GM23338 (cell line): ENCODE measurements around the gene FTO. TPM values are rescaled to one million over a fixed set of nuclear protein-coding genes. Genes with fewer than 3 reads are reported as not detected.

ENCODE experiments used
- ATAC-seq: fragments of 200-7000 bp; cut with Tn5 transposase; 3 replicates; pipeline ENCODE4 v1.9.1; 2020
- DNase-seq: peaks from one replicate; pipeline ENCODE4 v3.0.0-alpha.2; 2015; ENCODE audit warnings: low spot score
- H2AFZ ChIP-seq: fragments of 200-600 bp; sonication (generic); 2 replicates; pipeline ENCODE4 v1.8.0; 2016; ENCODE audit warnings: antibody characterized with exemption, mild to moderate bottlenecking, moderate library complexity
- H3F3A ChIP-seq: fragments of 200-600 bp; sonication (generic); replicated peaks from 2 replicates; pipeline ENCODE4 v1.8.0; 2017; ENCODE audit warnings: antibody characterized with exemption, mixed run types, low read depth
- H3K27ac ChIP-seq: fragments of 200-600 bp; sonication (generic); 2 replicates; pipeline ENCODE4 v1.6.1; 2016; ENCODE audit warnings: low read depth
- H3K27me3 ChIP-seq: fragments of 200-600 bp; sonication (generic); 2 replicates; pipeline ENCODE4 v1.8.0; 2016; ENCODE audit warnings: mild to moderate bottlenecking, mixed run types, moderate library complexity; ENCODE audit not compliant: insufficient read depth
- H3K36me3 ChIP-seq: fragments of 200-600 bp; sonication (generic); 2 replicates; pipeline ENCODE4 v1.8.0; 2016; ENCODE audit warnings: mild to moderate bottlenecking; ENCODE audit not compliant: insufficient read depth
- H3K4me1 ChIP-seq: fragments of 200-600 bp; sonication (generic); 2 replicates; pipeline ENCODE4 v1.8.0; 2016; ENCODE audit warnings: mild to moderate bottlenecking, moderate library complexity; ENCODE audit not compliant: insufficient read depth
- H3K4me2 ChIP-seq: fragments of 200-600 bp; sonication (generic); 2 replicates; pipeline ENCODE4 v1.7.1; 2017; ENCODE audit warnings: mixed run types
- H3K4me3 ChIP-seq: fragments of 200-600 bp; sonication (generic); 2 replicates; pipeline ENCODE4 v1.6.1; 2016; ENCODE audit warnings: mixed run types
- H3K79me2 ChIP-seq: fragments of 200-600 bp; sonication (generic); replicated peaks from 2 replicates; pipeline ENCODE4 v1.8.0; 2017; ENCODE audit warnings: mild to moderate bottlenecking; ENCODE audit not compliant: insufficient read depth
- H3K9me2 ChIP-seq: fragments of 200-600 bp; sonication (generic); 2 replicates; pipeline ENCODE4 v1.8.0; 2017; ENCODE audit not compliant: insufficient read depth
- H4K20me1 ChIP-seq: fragments of 200-600 bp; sonication (generic); replicated peaks from 2 replicates; pipeline ENCODE4 v1.8.0; 2017; ENCODE audit warnings: mild to moderate bottlenecking; ENCODE audit not compliant: insufficient read depth
- H3K27ac Mint-ChIP-seq: 2 replicates; pipeline ENCODE4 v1.8.0; 2020; ENCODE audit warnings: inconsistent platforms, mild to moderate bottlenecking, moderate library complexity, mixed read lengths
- H3K27me3 Mint-ChIP-seq: 3 replicates; pipeline ENCODE4 v1.8.0; 2022; ENCODE audit warnings: low read depth, mild to moderate bottlenecking, moderate library complexity, mixed read lengths, inconsistent platforms; ENCODE audit not compliant: insufficient read depth, poor library complexity
- H3K36me3 Mint-ChIP-seq: 3 replicates; pipeline ENCODE4 v1.8.0; 2021; ENCODE audit warnings: low read depth, mild to moderate bottlenecking, inconsistent platforms, moderate library complexity, mixed read lengths
- H3K4me1 Mint-ChIP-seq: 3 replicates; pipeline ENCODE4 v1.8.0; 2020; ENCODE audit warnings: mild to moderate bottlenecking, inconsistent platforms, mixed read lengths
- H3K4me3 Mint-ChIP-seq: 3 replicates; pipeline ENCODE4 v1.8.0; 2021; ENCODE audit warnings: moderate library complexity, mild to moderate bottlenecking, inconsistent platforms, mixed read lengths
- H3K9me3 Mint-ChIP-seq: 3 replicates; pipeline ENCODE4 v1.8.0; 2020; ENCODE audit warnings: moderate library complexity, mild to moderate bottlenecking, inconsistent platforms, mixed read lengths
- EZH2phosphoT487 ChIP-seq: fragments of 200-600 bp; sonication (generic); IDR thresholded peaks from one replicate; pipeline ENCODE4 v1.8.1; 2018; ENCODE audit warnings: antibody characterized with exemption; ENCODE audit not compliant: unreplicated experiment
- JUNB ChIP-seq: IDR thresholded peaks from one replicate; pipeline ENCODE4 v1.6.1; 2016; ENCODE audit warnings: antibody characterized with exemption; ENCODE audit not compliant: unreplicated experiment
- POLR2AphosphoS5 ChIP-seq: IDR thresholded peaks from 2 replicates; pipeline ENCODE4 v1.6.1; 2016; ENCODE audit warnings: antibody characterized with exemption, low read depth
- ZNF114 ChIP-seq: fragments of 250-450 bp; sonication (Bioruptor Pico); IDR thresholded peaks from 2 replicates; pipeline ENCODE4 v1.5.0; 2020; ENCODE audit warnings: mild to moderate bottlenecking, moderate library complexity
- polyA plus RNA-seq: library from polyadenylated mRNA; unstranded; fragments of >200 nt; fragmentation: Nextera tagmentation; extraction: Ambion mirVana; gene quantifications from 2 replicates; pipeline ENCODE4 v1.2.1, GENCODE V29; 2016
- total RNA-seq: library from RNA; depleted of rRNA; stranded (reverse); fragments of >200 nt; shearing (Covaris generic); gene quantifications from 2 replicates; pipeline ENCODE4 v1.2.3, GENCODE V29; 2014
- TF ChIP-seq, protein P1 (sequence below): IDR thresholded peaks from one replicate; pipeline ENCODE4 v1.6.1; 2018; ENCODE audit warnings: antibody characterized with exemption; ENCODE audit not compliant: unreplicated experiment
- TF ChIP-seq, protein P2 (sequence below): fragments of 250-450 bp; sonication (Bioruptor Pico); IDR thresholded peaks from 2 replicates; pipeline ENCODE4 v1.5.0; 2020; ENCODE audit warnings: mild to moderate bottlenecking, moderate library complexity

Gene FTO
- total and polyA plus RNA-seq, 2 experiments from 2014 or later = 17.7 to 69.6 TPM

DNA sequence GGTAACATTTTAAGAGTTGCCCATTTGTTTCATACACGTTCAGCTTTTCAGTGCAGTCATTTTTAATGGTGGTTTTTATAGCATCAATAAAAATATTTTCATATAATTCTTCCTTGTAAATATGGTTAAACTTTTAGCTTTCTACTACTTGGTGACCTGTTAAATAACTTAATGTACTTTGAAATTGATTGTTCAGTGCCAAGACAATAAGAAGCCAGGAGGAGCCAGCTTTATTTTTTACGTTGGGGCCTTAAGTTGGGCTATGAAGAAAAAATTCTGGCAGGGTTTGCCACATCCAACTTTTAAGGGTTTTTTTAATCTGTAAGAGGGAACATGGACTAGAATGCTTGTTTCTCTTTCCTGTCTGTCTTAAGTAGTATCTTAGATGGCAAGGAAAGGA lies 284.2 kb downstream of the FTO start:
- no peak for DNase-seq
- no peaks in the 10 kb centered on the region for H3K27me3 Mint-ChIP-seq
- Histone ChIP-seq H2AFZ (no peak overlapping the region), H3K4me2 (no peak overlapping the region), H3K4me3 (no peak overlapping the region), H3K27me3 (no peaks in the 10 kb centered on the region), H3F3A (no peaks in the 10 kb centered on the region), H4K20me1 (no peaks in the 10 kb centered on the region), H3K27ac (no peak overlapping the region), H3K36me3 (no peaks in the 10 kb centered on the region), H3K79me2 (no peaks in the 10 kb centered on the region), H3K4me1 (peaks cover 15% of the 10 kb centered on the region), H3K9me2 (no peaks in the 10 kb centered on the region)
- no peaks in the 10 kb centered on the region for H3K9me3 Mint-ChIP-seq
- no peaks in the 10 kb centered on the region for H3K36me3 Mint-ChIP-seq
- no peak overlapping the region for H3K4me3 Mint-ChIP-seq
- no peak for ATAC-seq
- TF ChIP-seq POLR2AphosphoS5 = no peak
- TF ChIP-seq JUNB = no peak
- no peak for TF ChIP-seq ZNF114 (CRISPR knock-in tag)
- TF ChIP-seq, protein P1, sequence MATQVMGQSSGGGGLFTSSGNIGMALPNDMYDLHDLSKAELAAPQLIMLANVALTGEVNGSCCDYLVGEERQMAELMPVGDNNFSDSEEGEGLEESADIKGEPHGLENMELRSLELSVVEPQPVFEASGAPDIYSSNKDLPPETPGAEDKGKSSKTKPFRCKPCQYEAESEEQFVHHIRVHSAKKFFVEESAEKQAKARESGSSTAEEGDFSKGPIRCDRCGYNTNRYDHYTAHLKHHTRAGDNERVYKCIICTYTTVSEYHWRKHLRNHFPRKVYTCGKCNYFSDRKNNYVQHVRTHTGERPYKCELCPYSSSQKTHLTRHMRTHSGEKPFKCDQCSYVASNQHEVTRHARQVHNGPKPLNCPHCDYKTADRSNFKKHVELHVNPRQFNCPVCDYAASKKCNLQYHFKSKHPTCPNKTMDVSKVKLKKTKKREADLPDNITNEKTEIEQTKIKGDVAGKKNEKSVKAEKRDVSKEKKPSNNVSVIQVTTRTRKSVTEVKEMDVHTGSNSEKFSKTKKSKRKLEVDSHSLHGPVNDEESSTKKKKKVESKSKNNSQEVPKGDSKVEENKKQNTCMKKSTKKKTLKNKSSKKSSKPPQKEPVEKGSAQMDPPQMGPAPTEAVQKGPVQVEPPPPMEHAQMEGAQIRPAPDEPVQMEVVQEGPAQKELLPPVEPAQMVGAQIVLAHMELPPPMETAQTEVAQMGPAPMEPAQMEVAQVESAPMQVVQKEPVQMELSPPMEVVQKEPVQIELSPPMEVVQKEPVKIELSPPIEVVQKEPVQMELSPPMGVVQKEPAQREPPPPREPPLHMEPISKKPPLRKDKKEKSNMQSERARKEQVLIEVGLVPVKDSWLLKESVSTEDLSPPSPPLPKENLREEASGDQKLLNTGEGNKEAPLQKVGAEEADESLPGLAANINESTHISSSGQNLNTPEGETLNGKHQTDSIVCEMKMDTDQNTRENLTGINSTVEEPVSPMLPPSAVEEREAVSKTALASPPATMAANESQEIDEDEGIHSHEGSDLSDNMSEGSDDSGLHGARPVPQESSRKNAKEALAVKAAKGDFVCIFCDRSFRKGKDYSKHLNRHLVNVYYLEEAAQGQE = no peak
- TF ChIP-seq, protein P2, sequence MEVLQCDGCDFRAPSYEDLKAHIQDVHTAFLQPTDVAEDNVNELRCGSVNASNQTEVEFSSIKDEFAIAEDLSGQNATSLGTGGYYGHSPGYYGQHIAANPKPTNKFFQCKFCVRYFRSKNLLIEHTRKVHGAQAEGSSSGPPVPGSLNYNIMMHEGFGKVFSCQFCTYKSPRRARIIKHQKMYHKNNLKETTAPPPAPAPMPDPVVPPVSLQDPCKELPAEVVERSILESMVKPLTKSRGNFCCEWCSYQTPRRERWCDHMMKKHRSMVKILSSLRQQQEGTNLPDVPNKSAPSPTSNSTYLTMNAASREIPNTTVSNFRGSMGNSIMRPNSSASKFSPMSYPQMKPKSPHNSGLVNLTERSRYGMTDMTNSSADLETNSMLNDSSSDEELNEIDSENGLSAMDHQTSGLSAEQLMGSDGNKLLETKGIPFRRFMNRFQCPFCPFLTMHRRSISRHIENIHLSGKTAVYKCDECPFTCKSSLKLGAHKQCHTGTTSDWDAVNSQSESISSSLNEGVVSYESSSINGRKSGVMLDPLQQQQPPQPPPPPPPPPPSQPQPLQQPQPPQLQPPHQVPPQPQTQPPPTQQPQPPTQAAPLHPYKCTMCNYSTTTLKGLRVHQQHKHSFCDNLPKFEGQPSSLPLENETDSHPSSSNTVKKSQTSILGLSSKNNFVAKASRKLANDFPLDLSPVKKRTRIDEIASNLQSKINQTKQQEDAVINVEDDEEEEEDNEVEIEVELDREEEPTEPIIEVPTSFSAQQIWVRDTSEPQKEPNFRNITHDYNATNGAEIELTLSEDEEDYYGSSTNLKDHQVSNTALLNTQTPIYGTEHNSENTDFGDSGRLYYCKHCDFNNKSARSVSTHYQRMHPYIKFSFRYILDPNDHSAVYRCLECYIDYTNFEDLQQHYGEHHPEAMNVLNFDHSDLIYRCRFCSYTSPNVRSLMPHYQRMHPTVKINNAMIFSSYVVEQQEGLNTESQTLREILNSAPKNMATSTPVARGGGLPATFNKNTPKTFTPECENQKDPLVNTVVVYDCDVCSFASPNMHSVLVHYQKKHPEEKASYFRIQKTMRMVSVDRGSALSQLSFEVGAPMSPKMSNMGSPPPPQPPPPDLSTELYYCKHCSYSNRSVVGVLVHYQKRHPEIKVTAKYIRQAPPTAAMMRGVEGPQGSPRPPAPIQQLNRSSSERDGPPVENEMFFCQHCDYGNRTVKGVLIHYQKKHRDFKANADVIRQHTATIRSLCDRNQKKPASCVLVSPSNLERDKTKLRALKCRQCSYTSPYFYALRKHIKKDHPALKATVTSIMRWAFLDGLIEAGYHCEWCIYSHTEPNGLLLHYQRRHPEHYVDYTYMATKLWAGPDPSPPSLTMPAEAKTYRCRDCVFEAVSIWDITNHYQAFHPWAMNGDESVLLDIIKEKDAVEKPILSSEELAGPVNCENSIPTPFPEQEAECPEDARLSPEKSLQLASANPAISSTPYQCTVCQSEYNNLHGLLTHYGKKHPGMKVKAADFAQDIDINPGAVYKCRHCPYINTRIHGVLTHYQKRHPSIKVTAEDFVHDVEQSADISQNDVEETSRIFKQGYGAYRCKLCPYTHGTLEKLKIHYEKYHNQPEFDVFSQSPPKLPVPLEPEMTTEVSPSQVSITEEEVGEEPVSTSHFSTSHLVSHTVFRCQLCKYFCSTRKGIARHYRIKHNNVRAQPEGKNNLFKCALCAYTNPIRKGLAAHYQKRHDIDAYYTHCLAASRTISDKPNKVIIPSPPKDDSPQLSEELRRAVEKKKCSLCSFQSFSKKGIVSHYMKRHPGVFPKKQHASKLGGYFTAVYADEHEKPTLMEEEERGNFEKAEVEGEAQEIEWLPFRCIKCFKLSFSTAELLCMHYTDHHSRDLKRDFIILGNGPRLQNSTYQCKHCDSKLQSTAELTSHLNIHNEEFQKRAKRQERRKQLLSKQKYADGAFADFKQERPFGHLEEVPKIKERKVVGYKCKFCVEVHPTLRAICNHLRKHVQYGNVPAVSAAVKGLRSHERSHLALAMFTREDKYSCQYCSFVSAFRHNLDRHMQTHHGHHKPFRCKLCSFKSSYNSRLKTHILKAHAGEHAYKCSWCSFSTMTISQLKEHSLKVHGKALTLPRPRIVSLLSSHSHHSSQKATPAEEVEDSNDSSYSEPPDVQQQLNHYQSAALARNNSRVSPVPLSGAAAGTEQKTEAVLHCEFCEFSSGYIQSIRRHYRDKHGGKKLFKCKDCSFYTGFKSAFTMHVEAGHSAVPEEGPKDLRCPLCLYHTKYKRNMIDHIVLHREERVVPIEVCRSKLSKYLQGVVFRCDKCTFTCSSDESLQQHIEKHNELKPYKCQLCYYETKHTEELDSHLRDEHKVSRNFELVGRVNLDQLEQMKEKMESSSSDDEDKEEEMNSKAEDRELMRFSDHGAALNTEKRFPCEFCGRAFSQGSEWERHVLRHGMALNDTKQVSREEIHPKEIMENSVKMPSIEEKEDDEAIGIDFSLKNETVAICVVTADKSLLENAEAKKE (CRISPR knock-in tag) = no peak
- TF ChIP-seq EZH2phosphoT487 = no peak
- no peak overlapping the region for H3K27ac Mint-ChIP-seq
- peaks cover 33% of the 10 kb centered on the region for H3K4me1 Mint-ChIP-seq
